ENCODE results near the gene UGT1A3.

DNA sequence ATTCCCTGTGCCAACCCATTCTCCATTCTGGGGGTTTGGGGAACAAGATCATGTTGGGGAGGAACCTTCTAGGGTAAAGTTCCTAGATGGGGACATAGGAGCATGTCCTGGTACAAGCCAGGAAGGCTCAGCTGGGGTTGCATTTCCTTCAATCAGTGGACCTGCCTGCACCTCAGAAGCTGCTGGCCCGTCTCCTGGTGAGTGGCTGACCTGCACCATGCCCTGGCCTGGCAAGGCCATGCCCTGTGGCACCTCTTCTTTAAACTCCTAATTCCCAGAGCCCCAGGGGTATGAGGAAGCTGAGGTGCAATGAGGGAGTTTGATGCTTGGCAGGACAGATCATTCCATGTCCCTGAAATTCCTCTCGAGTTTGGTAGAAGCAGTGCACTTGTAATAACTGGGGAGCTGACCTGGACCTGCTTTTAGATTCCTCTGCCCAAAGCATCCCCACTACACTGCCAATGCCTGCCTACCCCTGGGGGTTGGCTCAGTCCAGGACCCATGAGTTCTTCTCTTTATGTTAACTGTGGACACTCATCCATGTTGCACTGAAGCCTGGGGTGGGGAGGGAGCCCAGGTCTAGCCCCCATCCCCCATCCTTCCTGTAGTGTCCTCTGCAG lies 74.6 kb downstream of the UGT1A3 start:
- TF ChIP-seq CTCF (conservative IDR thresholded peaks at IDR 0.05 in 1 of 2, IDR thresholded peaks at IDR 0.05 in 1 of 2; ENCODE audit: extremely low read depth in 1 of 2, insufficient read depth in 1 of 2, low read depth in 1 of 2, low read length in 2 of 2) (no peak), EZH2 (IDR thresholded peaks at IDR 0.05; ENCODE audit: borderline replicate concordance, low read length) (no peak)

Data from mammary epithelial cell (primary cell).